Measurements from ENCODE around the gene VPS11. TPM values are rescaled to one million over a fixed set of nuclear protein-coding genes. Genes with fewer than 3 reads are reported as not detected.
A peak's percentile ranks its signal among the peaks of the same experiment; 100 is the strongest.
"Not testable (repeated sequence)": the region's sequence is repeated elsewhere in the genome, so short reads cannot be mapped to it uniquely, and the experiment has no call there.

The VPS11 gene
- total RNA-seq, 8 experiments from 2014 or later = 11.8 to 39.0 (median 21.2) TPM

DNA sequence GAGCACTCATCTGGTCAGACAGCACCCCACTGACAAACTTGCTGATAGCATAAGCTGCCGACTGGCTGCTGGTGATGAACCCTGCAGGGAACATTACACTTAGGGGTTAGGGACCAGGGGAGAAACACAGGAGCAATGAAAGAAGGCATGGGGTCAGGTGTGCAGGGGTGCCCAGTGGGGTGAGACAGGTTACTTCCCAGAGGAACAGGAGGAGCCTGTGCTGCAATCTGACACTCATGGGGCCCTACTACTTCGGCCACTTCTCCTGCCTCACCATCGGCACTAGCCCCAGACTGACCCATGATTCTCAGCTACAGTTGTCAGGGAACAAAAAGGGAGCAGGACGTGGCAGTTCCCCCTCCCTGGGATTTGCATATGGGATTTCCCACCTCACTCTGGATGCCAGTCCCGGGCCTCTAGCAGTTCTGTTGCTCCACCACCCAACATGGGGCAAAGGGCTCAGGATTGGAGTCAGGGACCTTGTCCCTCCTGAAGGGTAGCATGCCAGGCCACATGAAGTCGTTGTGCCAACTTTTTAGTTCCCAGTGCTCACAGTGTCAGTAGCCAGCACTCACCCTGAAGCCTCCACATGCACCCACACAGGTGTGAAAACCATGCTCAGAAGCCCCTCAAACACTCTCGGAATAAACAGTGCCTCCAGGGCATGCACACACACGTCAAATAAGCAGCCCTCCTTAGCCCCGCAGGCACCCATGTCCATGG is 39.1 kb upstream of the VPS11 start:
- in situ Hi-C loops (cut with MboI; ENCODE audit: low pct_unique_long_range_greater_than_20kb in 2 of 9, low sequenced_read_pairs in 9 of 9, unreplicated experiment in 9 of 9) = no loop called here

GRCh38 chr11:119029069-119029339 is 38.6 kb upstream of the VPS11 start:
- in situ Hi-C loops (cut with MboI; ENCODE audit: low pct_unique_long_range_greater_than_20kb in 2 of 9, low sequenced_read_pairs in 9 of 9, unreplicated experiment in 9 of 9) = no loop called here
- no peak for ATAC-seq (replicated peaks in 6 of 8)
- Histone ChIP-seq H3K4me3 (peak overlapping the region in 3 of 5 donors; percentile 58 to 90 (median 79)), H3K4me1 (replicated peaks in 1 of 2) (peaks cover 9 to 15% of the 10 kb centered on the region in 2 donors), H3K27ac (no peak overlapping the region)
- WGBS, 10 experiments = 25 to 100% (median 50%) methylated on average over 1 of the region's 1 CpG; no CpG with 5 or more reads in 7 of the 10 experiments

More for the DNA sequence above, 39.1 kb upstream of the VPS11 start:
- Histone ChIP-seq H3K27ac (no peak overlapping the region), H3K4me1 (replicated peaks in 1 of 2) (peaks cover 9 to 15% of the 10 kb centered on the region in 2 donors), H3K4me3 (no peak overlapping the region)
- 40 to 90% (median 63%) methylated on average over 1 to 3 of the region's 9 CpGs; no CpG with 5 or more reads in 3 of the 10 experiments for WGBS, 10 experiments
- ATAC-seq (replicated peaks in 6 of 8) = no peak

DNA sequence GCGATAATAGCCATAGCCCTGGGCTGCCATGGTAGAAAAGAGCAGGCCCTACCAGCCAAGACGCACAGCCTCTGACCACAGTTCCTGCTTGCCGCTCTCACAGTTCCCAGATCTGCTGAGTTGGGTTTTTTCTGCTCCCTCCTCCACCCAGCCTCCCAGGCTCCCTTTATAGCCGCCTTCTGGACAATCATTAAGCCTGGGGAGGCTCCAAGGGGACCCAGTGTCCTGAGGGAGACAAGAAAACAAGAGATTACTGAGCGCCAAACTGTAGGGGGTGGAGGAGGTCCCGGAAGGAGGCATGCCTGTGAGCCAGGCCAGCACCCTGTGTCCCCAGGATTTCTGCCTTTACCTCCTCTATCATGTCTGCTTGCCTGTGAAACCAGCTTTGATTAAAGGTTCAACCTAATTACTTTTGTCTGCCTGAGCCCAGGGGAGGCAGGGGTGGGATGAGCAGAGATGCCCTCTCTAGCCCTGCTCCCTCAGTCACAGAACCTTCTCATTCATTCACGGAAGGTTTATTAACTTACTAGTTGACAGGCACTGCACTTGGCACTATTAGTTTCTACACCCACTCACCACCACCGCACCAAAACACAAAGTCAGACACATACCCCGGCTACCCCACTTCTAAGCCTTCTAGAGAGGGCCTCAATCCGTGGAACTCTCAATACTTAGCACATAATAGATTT is 38.1 kb upstream of the VPS11 start:
- in situ Hi-C loops (cut with MboI; ENCODE audit: low pct_unique_long_range_greater_than_20kb in 2 of 9, low sequenced_read_pairs in 9 of 9, unreplicated experiment in 9 of 9) = no loop called here
- H3K4me1 ChIP-seq (replicated peaks in 1 of 2) = peaks cover 9 to 15% of the 10 kb centered on the region in 2 donors
- WGBS, 10 experiments = 0 to 83% (median 12%) methylated on average over 1 to 7 of the region's 10 CpGs; no CpG with 5 or more reads in 4 of the 10 experiments
- ATAC-seq (replicated peaks in 6 of 8) = peak in 1 of 8 experiments; percentile 11
- H3K27ac ChIP-seq = no peak overlapping the region
- peak overlapping the region; percentile 58 to 90 (median 79) for H3K4me3 ChIP-seq

GRCh38 chr11:119030029-119030328 is 37.6 kb upstream of the VPS11 start:
- in situ Hi-C loops (cut with MboI; ENCODE audit: low pct_unique_long_range_greater_than_20kb in 2 of 9, low sequenced_read_pairs in 9 of 9, unreplicated experiment in 9 of 9) = no loop called here
- peaks cover 9 to 15% of the 10 kb centered on the region in 2 donors for H3K4me1 ChIP-seq (replicated peaks in 1 of 2)
- peak in 2 of 8 experiments; percentile 12 to 17 for ATAC-seq (replicated peaks in 6 of 8)
- peak overlapping the region; percentile 58 to 90 (median 79) for H3K4me3 ChIP-seq
- H3K27ac ChIP-seq = peak overlapping the region in 1 of 2 donors; percentile 28
- 0 to 34% (median 0%) methylated on average over 4 to 7 of the region's 13 CpGs; no CpG with 5 or more reads in 7 of the 10 experiments for WGBS, 10 experiments

DNA sequence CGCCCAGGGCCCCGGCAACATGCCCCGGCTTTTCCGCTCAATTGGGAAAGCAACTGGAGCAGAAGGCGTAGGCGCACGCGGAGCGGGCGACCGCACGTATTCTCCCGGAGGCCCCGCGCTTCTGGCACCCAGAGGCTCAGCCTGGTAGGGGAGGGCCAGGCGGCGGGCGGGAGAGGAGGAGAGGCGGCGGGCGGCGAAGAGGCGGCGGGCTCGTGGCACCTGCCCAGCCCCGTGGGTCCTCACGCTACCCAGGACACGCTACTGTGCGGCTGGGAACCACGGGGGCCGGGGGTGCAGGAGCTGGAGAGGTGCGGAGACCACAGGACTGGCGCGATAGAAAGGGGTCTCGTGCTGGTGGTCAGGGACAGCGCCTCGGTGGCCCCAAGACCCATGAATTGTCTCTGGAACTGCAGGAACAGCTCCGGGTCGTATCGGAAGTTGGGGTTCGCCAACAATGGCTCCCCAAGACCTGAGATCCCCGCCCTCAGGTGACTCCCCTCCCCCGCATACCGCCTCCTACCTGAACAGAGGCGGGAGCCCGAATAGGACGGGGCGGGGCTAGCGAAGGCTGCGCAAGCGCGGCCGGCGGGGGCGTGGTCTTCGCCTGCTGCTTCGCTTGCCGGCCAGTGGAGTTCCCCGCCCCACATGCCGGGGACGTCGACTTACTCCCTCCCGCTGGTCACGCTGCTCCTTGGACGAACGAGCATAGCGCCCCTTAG is 37.1 kb upstream of the VPS11 start, which contains the start of gene SLC37A4:
Gene SLC37A4, minus strand, starts transcription at position 549 of the 719 bp plus-strand sequence.
- Histone ChIP-seq H3K4me3 (peak within 1 kb of the TSS; percentile 58 to 90 (median 79)), H3K4me1 (replicated peaks in 1 of 2) (peaks cover 9 to 15% of the 10 kb centered on the region in 2 donors), H3K27ac (peak within 1 kb of the TSS; percentile 18 to 28)
- in situ Hi-C loops (cut with MboI; ENCODE audit: low pct_unique_long_range_greater_than_20kb in 2 of 9, low sequenced_read_pairs in 9 of 9, unreplicated experiment in 9 of 9) = no loop called here
- 0% methylated on average over 2 of the region's 67 CpGs; no CpG with 5 or more reads in 9 of the 10 experiments for WGBS, 10 experiments
- peak; percentile 89 to 95 (median 90) for ATAC-seq (replicated peaks in 6 of 8)

GRCh38 chr11:119031912-119032280 is 35.7 kb upstream of the VPS11 start:
- Histone ChIP-seq H3K4me3 (no peak overlapping the region), H3K4me1 (replicated peaks in 1 of 2) (peaks cover 9 to 15% of the 10 kb centered on the region in 2 donors), H3K27ac (no peak overlapping the region)
- no peak for ATAC-seq (replicated peaks in 6 of 8)
- in situ Hi-C loops (cut with MboI; ENCODE audit: low pct_unique_long_range_greater_than_20kb in 2 of 9, low sequenced_read_pairs in 9 of 9, unreplicated experiment in 9 of 9) = no loop called here
- WGBS, 10 experiments = 68 to 100% (median 80%) methylated on average over 1 to 9 of the region's 9 CpGs; no CpG with 5 or more reads in 2 of the 10 experiments

DNA sequence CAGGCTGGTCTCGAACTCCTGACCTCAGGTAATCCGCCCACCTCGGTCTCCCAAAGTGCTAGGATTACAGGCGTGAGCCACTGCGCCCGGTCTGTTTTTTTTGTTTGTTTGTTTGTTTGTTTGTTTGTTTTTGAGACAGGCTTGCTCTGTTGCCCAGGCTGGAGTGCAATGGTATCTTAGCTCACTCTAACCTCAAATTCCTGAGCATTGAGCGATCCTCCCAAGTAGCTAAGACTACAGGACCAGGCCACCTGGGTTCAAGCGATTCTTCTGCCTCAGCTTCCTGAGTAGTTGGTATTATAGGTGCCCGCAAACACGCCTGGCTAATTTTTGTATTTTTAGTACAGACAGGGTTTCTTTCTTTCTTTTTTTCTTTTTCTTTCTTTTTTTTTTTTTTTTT is 34.2 kb upstream of the VPS11 start:
- WGBS, 10 experiments = 54 to 97% (median 92%) methylated on average over 2 to 7 of the region's 10 CpGs; no CpG with 5 or more reads in 2 of the 10 experiments
- H3K27ac ChIP-seq; H3K4me3 ChIP-seq; in situ Hi-C loops (cut with MboI; ENCODE audit: low pct_unique_long_range_greater_than_20kb in 2 of 9, low sequenced_read_pairs in 9 of 9, unreplicated experiment in 9 of 9); ATAC-seq (replicated peaks in 6 of 8): not testable (repeated sequence)
- peaks cover 9 to 15% of the 10 kb centered on the region in 2 donors for H3K4me1 ChIP-seq (replicated peaks in 1 of 2)

DNA sequence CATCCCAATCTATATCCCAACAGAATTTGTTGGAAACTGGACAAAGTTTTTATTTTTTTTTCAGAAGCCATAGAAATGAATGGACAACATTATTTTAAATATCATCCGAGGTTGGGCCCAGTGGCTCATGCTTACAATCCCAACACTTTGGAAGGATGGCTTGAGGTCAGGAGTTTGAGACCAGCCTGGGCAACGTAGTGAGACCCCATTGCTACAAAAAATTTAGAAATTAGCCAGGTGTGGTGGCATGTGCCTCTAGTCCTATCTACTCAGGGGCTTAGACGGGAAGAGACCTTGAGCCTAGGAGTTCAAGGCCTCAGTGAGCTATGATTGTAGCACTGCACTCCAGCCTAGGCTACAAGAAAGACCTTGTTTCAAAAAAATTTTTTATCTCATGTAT is 32.8 kb upstream of the VPS11 start:
- in situ Hi-C loops (cut with MboI; ENCODE audit: low pct_unique_long_range_greater_than_20kb in 2 of 9, low sequenced_read_pairs in 9 of 9, unreplicated experiment in 9 of 9) = no loop called here
- 40 to 100% (median 76%) methylated on average over 1 to 3 of the region's 3 CpGs; no CpG with 5 or more reads in 2 of the 10 experiments for WGBS, 10 experiments
- Histone ChIP-seq H3K4me3 (no peak overlapping the region), H3K27ac (no peak overlapping the region), H3K4me1 (replicated peaks in 1 of 2) (peaks cover 0 to 2% of the 10 kb centered on the region in 2 donors)
- no peak for ATAC-seq (replicated peaks in 6 of 8)

DNA sequence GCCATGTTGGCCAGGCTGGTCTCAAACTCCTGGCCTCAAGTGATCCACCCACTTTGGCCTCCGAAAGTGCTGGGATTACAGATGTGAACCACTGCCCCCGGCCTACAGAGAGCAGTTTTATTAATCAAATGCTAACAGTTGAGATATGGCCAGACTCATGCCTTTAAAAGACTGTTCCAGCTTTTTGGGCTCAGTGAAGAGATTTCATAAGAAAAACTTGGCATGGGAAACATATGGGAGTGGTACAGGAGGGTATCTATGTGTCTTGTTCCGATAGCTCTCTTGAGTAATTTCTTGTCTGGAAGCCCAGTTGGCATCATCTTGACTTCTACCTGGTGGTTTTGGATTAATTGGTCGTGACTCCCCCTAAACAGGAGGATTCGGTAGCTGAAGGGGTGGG is 28.7 kb upstream of the VPS11 start:
- ATAC-seq (replicated peaks in 6 of 8) = no peak
- 83 to 100% (median 98%) methylated on average over 1 to 3 of the region's 5 CpGs; no CpG with 5 or more reads in 4 of the 10 experiments for WGBS, 10 experiments

DNA sequence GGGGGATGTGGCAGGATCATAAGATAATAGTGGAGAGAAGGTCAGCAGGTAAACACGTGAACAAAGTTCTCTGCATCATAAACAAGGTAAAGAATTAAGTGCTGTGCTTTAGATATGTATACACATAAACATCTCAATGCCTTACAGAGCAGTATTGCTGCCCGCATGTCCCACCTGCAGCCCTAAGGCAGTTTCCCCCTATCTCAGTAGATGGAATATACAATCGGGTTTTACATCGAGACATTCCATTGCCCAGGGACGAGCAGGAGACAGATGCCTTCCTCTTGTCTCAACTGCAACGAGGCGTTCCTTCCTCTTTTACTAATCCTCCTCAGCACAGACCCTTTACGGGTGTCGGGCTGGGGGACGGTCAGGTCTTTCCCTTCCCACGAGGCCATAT is 28.1 kb upstream of the VPS11 start:
- H3K4me1 ChIP-seq (replicated peaks in 1 of 2); in situ Hi-C loops (cut with MboI; ENCODE audit: low pct_unique_long_range_greater_than_20kb in 2 of 9, low sequenced_read_pairs in 9 of 9, unreplicated experiment in 9 of 9); ATAC-seq (replicated peaks in 6 of 8); H3K4me3 ChIP-seq; H3K27ac ChIP-seq: not testable (repeated sequence)
- WGBS, 10 experiments = 40 to 100% (median 86%) methylated on average over 1 of the region's 11 CpGs; no CpG with 5 or more reads in 7 of the 10 experiments

More for the DNA sequence above, 28.7 kb upstream of the VPS11 start:
- Histone ChIP-seq H3K4me1 (replicated peaks in 1 of 2) (no peaks in the 10 kb centered on the region), H3K4me3 (no peak overlapping the region), H3K27ac (no peak overlapping the region)
- in situ Hi-C loops (cut with MboI; ENCODE audit: low pct_unique_long_range_greater_than_20kb in 2 of 9, low sequenced_read_pairs in 9 of 9, unreplicated experiment in 9 of 9) = no loop called here

DNA sequence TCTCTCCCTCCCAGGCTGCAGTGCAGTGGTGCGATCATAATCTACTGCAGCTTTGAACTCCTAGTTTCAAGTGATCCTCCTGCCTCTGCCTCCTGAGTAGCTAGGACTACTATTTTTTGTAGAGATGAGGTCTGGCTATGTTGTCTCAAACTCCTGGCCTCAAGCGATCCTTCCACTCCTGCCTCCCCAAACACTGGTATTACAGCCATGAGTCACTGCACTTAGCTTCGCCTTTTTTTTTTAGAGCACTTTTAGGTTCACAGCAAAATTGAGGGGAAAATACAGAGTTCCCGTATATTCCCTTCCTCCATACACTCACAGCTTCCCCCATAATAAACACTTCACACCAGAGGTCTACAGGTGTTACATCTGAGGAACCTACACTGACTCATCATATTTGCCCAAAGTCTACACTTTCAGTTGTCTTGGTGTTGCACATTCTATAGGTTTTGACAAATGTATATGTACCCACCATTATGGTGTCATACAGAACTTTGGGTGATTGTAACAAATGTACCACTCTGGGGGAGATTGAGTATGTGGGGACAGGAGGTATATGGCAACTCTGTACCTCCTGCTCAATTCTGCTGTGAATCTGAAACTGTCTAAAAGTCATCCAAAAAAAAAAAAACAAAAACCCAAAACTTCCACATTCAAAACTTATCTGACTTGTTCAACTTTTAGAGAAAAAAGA is 25.6 kb upstream of the VPS11 start:
- Histone ChIP-seq H3K27ac (no peak overlapping the region), H3K4me3 (no peak overlapping the region), H3K4me1 (replicated peaks in 1 of 2) (no peaks in the 10 kb centered on the region)
- in situ Hi-C loops (cut with MboI; ENCODE audit: low pct_unique_long_range_greater_than_20kb in 2 of 9, low sequenced_read_pairs in 9 of 9, unreplicated experiment in 9 of 9) = no loop called here
- 80 to 100% (median 93%) methylated on average over 2 to 3 of the region's 4 CpGs; no CpG with 5 or more reads in 3 of the 10 experiments for WGBS, 10 experiments
- ATAC-seq (replicated peaks in 6 of 8) = no peak

DNA sequence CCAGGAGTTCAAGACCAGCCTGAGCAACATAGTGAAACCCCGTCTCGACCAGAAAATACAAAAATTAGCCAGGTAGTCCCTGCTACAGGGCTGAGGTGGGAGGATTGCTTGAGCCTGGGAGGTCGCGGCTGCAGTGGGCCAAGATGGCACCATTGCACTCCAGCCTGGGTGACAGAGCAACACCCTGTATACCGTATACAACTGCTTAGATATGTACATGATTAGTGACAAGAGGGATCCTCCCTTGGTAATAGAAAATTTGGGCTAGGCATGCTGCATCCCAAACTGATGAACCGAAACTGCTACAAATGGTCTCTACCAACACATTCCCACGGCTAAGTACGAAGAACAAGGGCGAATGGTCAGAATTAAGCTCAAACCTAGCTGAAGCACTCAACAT is 24.7 kb upstream of the VPS11 start:
- H3K4me1 ChIP-seq (replicated peaks in 1 of 2) = no peaks in the 10 kb centered on the region
- ATAC-seq (replicated peaks in 6 of 8) = peak in 3 of 8 experiments; percentile 21 to 66 (median 60)
- H3K4me3 ChIP-seq = no peak overlapping the region
- no peak overlapping the region for H3K27ac ChIP-seq
- 60 to 100% (median 88%) methylated on average over 1 to 7 of the region's 9 CpGs; no CpG with 5 or more reads in 1 of the 10 experiments for WGBS, 10 experiments
- in situ Hi-C loops (cut with MboI; ENCODE audit: low pct_unique_long_range_greater_than_20kb in 2 of 9, low sequenced_read_pairs in 9 of 9, unreplicated experiment in 9 of 9) = no loop called here

Measured in motor neuron (in vitro differentiated cells).